HFF-Myc (cell line): ENCODE measurements around the gene CHDH.

ENCODE experiments used
- DNase-seq: peaks from one replicate; pipeline ENCODE4 v3.0.0-alpha.2; 2011; ENCODE audit warnings: low read depth; ENCODE audit errors: extremely low read depth
- H3K4me3 ChIP-seq: replicated peaks from 2 replicates; pipeline ENCODE4 v1.5.1; 2011; ENCODE audit warnings: low read depth, mild to moderate bottlenecking, control low read depth, low read length
- CTCF ChIP-seq: IDR thresholded peaks from 2 replicates; pipeline ENCODE4 v1.5.1; 2012; ENCODE audit warnings: mild to moderate bottlenecking, low read depth, low read length, control low read depth; ENCODE audit errors: missing control alignments

CHDH gene

GRCh38 chr3:53815067-53815466, 31.2 kb downstream of the CHDH start:
- no peak for DNase-seq
- TF ChIP-seq CTCF = no peak
- H3K4me3 ChIP-seq = no peak overlapping the region

- TF ChIP-seq CTCF = no peak
- DNase-seq = no peak
- no peak overlapping the region for H3K4me3 ChIP-seq
These were observed 32.3 kb downstream of the CHDH start for GRCh38 chr3:53813876-53814275.

- no peak for TF ChIP-seq CTCF
- DNase-seq = no peak
- no peak overlapping the region for H3K4me3 ChIP-seq
These were observed 33.0 kb downstream of the CHDH start for GRCh38 chr3:53813229-53813628.

GRCh38 chr3:53812434-53812833, 33.8 kb downstream of the CHDH start:
- no peak for TF ChIP-seq CTCF
- no peak for DNase-seq
- H3K4me3 ChIP-seq = no peak overlapping the region

GRCh38 chr3:53811143-53811927, 34.9 kb downstream of the CHDH start:
- no peak for DNase-seq
- TF ChIP-seq CTCF = no peak

GRCh38 chr3:53809764-53810400, 36.3 kb downstream of the CHDH start:
- no peak for TF ChIP-seq CTCF
- no peak overlapping the region for H3K4me3 ChIP-seq
- DNase-seq = no peak

More at GRCh38 chr3:53811143-53811927, 34.9 kb downstream of the CHDH start:
- H3K4me3 ChIP-seq = no peak overlapping the region
